Effector memory CD8-positive, alpha-beta T cell (primary cell): ENCODE results near the gene FXYD4.
A peak's percentile ranks its signal among the peaks of the same experiment; 100 is the strongest.
"Not testable (repeated sequence)": the region's sequence is repeated elsewhere in the genome, so short reads cannot be mapped to it uniquely, and the experiment has no call there.

Source experiments
- ATAC-seq: fragments of 150-1000 bp; cut with Tn5 transposase; replicated peaks from 2 replicates; pipeline ENCODE4 v1.10.0; 2021; ENCODE audit warnings: mild to moderate bottlenecking, moderate library complexity
- DNase-seq, 3 experiments: peaks; one replicate each; pipeline ENCODE4 v3.0.0; 2021
- H3K27ac Mint-ChIP-seq, 2 donors: one replicate each; pipeline ENCODE4 v1.8.0; 2022; ENCODE audit warnings: mild to moderate bottlenecking in 2 of 2, mixed read lengths in 2 of 2, moderate library complexity in 2 of 2
- H3K27me3 Mint-ChIP-seq, 2 donors: one replicate each; pipeline ENCODE4 v1.8.0; 2022; ENCODE audit warnings: mixed read lengths in 2 of 2
- H3K36me3 Mint-ChIP-seq: one replicate; pipeline ENCODE4 v1.8.0; 2022; ENCODE audit warnings: mild to moderate bottlenecking, moderate library complexity, mixed read lengths; ENCODE audit not compliant: insufficient read depth
- H3K4me1 Mint-ChIP-seq, 2 donors: one replicate each; pipeline ENCODE4 v1.8.0; 2022; ENCODE audit warnings: low read depth in 2 of 2, mixed read lengths in 2 of 2
- H3K4me3 Mint-ChIP-seq, 2 donors: one replicate each; pipeline ENCODE4 v1.8.0; 2022; ENCODE audit warnings: mild to moderate bottlenecking in 2 of 2, mixed read lengths in 2 of 2, moderate library complexity in 2 of 2
- H3K9me3 Mint-ChIP-seq, 2 donors: one replicate each; pipeline ENCODE4 v1.8.0; 2022; ENCODE audit warnings: mixed read lengths in 2 of 2

The FXYD4 gene

DNA sequence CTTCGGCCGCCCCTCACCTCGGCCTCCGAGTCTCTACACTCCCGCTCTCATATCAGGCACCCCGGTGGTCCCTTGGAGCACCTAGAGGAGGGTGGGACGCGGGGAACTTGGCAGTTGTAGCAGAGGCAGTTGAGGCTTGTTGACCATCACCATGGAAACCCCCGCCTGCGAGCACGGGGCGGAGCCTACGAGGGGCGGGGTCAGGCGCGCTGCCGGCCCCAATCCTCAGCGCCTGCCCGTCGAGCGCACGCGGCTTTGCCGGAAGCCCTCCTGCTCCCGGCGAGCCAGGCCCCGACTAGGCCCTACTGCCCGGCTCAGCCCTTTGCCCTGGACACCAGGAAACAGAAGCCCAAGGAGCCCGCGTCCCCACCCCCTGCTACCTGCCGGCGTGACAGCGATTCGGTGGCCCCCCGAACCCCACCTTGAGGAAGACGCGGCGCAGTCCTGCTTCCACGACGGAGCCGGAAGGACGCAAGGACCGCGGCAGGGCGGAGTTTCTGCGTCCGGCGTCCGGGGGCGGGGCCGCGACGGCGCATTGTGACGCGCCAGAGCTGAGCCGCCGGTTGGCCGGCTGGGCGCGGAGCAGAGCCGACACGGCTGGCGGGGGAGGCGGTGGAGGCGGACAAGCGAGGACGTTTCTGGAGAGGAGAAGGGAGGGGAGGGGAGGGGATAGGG lies 37.4 kb downstream of the FXYD4 start, which contains the start of gene HNRNPF:
Gene HNRNPF (minus strand): TSS at position 477 of the 675 bp plus-strand sequence. CDS start 21,302 bp downstream, outside the sequence.
- H3K36me3 Mint-ChIP-seq = peaks cover 67% of the 10 kb centered on the region
- DNase-seq = peak; percentile 94 to 96 (median 96)
- peak; percentile 72 for ATAC-seq
- H3K27ac Mint-ChIP-seq = peak within 1 kb of the TSS; percentile 99 to 100
- peak within 1 kb of the TSS; percentile 86 to 97 for H3K4me3 Mint-ChIP-seq
- H3K4me1 Mint-ChIP-seq = peaks cover 30 to 34% of the 10 kb centered on the region in 2 donors
- no peaks in the 10 kb centered on the region for H3K9me3 Mint-ChIP-seq
- H3K27me3 Mint-ChIP-seq = no peaks in the 10 kb centered on the region

DNA sequence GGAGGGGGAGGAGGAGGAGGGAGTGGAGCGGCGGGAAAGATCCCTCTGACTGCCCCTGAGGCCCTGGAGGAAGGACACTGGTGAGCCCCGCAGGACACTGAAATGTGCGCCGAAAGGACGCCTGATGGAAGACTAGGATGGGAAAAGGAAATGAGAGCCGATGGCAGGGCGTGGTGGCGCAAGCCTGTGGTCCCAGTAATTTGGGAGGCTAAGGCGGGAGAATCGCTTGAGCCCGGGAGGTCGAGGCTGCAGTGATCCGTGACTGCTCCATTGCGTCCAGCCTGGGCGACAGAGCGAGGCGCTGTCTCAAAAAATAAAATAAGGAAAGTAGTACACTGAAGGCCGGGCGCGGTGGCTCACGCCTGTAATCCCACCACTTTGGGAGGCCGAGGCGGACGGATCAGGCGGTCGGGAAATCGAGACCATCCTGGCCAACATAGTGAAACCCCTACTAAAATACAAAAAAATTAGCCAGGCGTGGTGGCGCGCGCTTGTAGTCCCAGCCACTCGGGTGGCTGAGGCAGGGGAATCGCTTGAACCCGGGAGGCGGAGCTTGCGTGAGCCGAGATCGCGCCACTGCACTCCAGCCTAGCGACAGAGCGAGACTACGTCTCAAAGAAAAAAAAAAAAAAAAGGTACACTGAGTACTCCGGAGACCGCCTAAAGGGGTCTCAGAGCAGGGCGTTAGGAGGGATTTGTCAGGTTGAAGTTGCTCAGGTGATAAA lies 38.1 kb downstream of the FXYD4 start:
- H3K27me3 Mint-ChIP-seq = no peaks in the 10 kb centered on the region
- no peaks in the 10 kb centered on the region for H3K9me3 Mint-ChIP-seq
- H3K4me1 Mint-ChIP-seq = peaks cover 25 to 27% of the 10 kb centered on the region in 2 donors
- H3K36me3 Mint-ChIP-seq = peaks cover 60% of the 10 kb centered on the region
- ATAC-seq (peak; percentile 22), DNase-seq (peak; percentile 68 to 69 (median 69))
- H3K27ac Mint-ChIP-seq = peak overlapping the region; percentile 99 to 100
- peak overlapping the region; percentile 86 to 97 for H3K4me3 Mint-ChIP-seq

DNA sequence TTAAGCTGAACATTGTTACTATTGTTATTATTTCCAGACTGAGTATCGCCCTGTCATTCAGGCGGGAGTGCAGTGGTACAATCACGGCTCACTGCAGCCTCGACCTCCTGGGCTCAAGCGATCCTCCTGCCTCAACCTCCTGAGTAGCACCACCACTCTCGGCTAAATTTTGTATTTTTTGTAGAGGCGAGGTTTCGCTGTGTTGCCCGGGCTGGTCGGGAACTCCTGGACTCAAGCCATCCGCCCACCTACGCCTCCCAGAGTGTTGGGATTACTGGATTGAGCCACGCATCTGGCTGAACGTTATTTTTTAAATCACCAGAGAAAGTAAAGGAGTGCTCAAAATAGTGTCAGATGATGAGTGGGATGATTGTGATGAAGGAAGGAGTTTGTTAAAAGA lies 38.9 kb downstream of the FXYD4 start:
- Mint-ChIP-seq H3K9me3 (no peaks in the 10 kb centered on the region), H3K4me1 (peaks cover 21 to 23% of the 10 kb centered on the region in 2 donors), H3K27me3 (no peaks in the 10 kb centered on the region), H3K4me3 (peak overlapping the region; percentile 86 to 97), H3K36me3 (peaks cover 52% of the 10 kb centered on the region), H3K27ac (peak overlapping the region; percentile 99 to 100)
- ATAC-seq (no peak), DNase-seq (no peak)

DNA sequence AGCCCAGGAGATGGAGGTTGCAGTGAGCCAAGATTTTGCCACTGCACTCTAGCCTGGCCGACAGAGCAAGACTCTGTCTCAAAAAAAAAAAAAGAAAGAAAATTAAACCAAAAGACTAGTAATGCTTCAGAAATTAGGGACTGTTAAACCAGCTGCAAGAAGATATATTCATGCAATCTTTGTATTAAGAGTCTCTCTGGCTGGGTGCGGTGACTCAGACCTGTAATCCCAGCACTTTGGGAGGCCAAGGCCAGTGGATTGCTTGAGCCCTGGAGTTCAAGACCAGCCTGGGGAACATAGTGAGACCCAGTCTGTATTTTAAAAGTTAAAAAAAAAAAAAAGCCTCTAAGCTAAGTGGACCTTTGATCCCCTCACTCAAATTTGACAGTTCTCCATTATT lies 40.1 kb downstream of the FXYD4 start:
- Mint-ChIP-seq H3K36me3 (peaks cover 45% of the 10 kb centered on the region), H3K27ac (no peak overlapping the region)

DNA sequence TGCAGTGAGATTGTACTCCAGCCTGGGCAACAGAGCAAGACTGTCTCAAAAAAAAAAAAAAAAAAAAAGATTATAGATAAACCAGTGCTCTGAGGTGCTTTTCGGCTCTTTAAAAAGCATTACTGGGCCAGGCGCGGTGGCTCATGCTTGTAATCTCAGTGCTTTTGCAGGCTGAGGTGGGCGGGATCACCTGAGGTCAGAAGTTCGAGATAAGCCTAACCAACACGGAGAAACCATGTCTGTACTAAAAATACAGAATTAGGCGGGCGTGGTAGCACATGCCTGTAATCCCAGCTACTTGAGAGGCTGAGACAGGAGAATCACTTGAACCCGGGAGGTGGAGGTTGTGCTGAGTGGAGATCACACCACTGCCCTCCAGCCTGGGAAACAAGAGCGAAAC lies 44.1 kb downstream of the FXYD4 start:
- peaks cover 35% of the 10 kb centered on the region for H3K36me3 Mint-ChIP-seq
- no peaks in the 10 kb centered on the region for H3K9me3 Mint-ChIP-seq
- H3K27me3 Mint-ChIP-seq = no peaks in the 10 kb centered on the region
- no peak overlapping the region for H3K27ac Mint-ChIP-seq
- peaks cover 19 to 31% of the 10 kb centered on the region in 2 donors for H3K4me1 Mint-ChIP-seq
- ATAC-seq = no peak
- DNase-seq = no peak
- no peak overlapping the region for H3K4me3 Mint-ChIP-seq

More for the DNA sequence above, 40.1 kb downstream of the FXYD4 start:
- no peaks in the 10 kb centered on the region for H3K9me3 Mint-ChIP-seq
- ATAC-seq = no peak
- H3K4me3 Mint-ChIP-seq = no peak overlapping the region
- no peak for DNase-seq
- peaks cover 18 to 23% of the 10 kb centered on the region in 2 donors for H3K4me1 Mint-ChIP-seq
- H3K27me3 Mint-ChIP-seq = no peaks in the 10 kb centered on the region

DNA sequence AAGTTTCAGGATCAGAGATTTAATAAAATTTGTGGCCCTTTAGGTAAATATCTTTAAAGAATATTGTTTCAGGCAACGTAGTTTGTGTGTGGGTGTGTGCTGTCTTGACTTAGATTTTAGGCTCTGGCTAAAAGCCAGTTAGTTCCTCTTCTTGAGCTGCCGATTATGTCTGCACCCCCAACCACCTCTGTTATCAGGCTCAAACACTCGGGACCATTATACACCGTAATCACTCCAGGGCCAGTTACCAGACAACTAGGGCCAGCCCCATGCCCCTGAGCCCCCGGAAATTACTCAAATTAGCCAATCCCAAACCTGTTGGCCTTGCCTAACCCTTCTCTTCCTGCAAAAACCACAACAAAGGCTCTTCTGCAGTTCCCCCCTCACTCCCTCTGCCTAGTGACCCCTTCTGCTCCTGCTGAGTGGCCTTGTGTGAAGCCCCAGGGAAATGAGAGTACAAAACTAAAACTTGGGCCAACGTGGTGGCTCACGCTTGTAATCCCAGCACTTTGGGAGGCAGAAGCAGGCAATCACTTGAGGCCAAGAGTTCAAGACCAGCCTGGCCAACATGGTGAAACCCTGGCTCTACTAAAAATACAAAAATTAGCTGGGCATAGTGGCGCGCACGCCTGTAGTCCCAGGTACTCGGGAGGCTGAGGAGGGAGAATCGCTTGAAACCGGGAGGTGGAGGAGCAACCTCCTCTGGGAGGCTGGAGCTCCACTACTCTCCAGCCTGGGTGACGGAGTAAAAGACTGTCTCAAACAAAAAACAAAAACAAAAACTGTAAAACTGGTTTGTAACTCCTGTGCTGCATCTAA lies 46.7 kb downstream of the FXYD4 start:
- H3K36me3 Mint-ChIP-seq = peaks cover 45% of the 10 kb centered on the region
- peaks cover 28 to 39% of the 10 kb centered on the region in 2 donors for H3K4me1 Mint-ChIP-seq
- ATAC-seq = peak; percentile 29
- H3K9me3 Mint-ChIP-seq = no peaks in the 10 kb centered on the region
- H3K4me3 Mint-ChIP-seq = peak overlapping the region; percentile 54 to 62
- peak overlapping the region; percentile 85 to 89 for H3K27ac Mint-ChIP-seq
- DNase-seq = peak; percentile 31 to 41 (median 31)
- no peaks in the 10 kb centered on the region for H3K27me3 Mint-ChIP-seq

DNA sequence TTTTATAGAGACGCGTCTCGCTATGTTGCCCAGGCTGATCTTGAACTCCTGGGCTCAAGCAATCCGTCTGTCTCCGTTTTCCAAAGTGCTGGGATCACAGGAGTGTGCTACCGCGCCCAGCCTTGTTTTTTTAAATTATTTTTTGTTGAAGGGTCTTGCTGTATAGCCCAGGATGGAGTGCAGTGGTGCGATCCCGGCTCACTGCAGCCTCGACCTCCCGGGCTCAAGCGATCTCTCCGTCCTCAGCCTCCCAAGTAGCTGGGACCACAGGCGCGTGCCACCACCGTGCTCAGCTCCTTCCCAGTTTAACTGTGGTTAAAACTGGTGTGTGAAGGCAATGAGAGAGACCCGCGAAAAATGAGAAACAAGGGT lies 48.5 kb downstream of the FXYD4 start:
- H3K4me3 Mint-ChIP-seq = peak overlapping the region; percentile 87 to 98
- peaks cover 45% of the 10 kb centered on the region for H3K36me3 Mint-ChIP-seq
- DNase-seq (no peak), ATAC-seq (no peak)
- no peaks in the 10 kb centered on the region for H3K9me3 Mint-ChIP-seq
- no peaks in the 10 kb centered on the region for H3K27me3 Mint-ChIP-seq
- peaks cover 28 to 39% of the 10 kb centered on the region in 2 donors for H3K4me1 Mint-ChIP-seq
- H3K27ac Mint-ChIP-seq = peak overlapping the region; percentile 98

DNA sequence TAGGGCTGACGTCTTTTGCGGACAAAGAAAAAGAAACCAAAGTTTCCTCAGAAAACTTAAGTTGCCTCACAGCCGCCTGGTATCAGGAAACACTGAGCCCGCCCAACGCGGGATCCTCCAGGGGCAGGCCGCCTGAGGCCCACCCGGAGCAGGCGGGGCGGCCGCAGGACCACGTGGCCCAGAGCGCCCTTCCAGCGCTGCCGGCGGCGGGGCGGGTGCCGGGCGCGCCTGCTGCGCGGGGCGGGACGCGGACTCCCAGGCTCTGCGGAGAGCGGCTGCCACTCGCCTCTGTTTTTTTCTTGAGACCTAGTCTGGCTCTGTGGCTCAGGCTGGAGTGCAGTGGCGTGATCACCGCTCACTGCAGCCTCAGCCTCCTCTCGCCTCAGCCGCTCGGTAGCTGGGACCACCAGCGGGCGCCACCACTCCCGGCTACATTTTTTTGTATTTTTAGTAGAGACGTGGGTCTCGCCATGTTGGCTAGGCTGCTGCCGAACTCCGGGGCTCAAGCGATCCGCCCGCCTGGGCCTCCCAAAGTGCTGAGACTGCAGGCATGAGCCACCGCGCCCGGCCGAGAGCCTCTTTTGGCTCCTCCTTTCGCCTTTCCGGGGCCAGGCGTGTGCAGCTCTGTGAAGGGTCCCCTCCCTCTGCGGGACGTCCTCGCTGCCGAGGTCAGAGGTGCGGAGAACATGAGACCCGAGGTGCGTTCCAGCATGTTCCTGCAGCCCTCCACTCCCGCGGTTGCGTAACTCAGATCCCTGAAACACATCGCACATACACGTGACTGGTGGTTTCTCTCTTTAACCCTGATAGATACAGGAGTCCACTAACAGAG lies 49.1 kb downstream of the FXYD4 start:
- Mint-ChIP-seq H3K27ac (peak overlapping the region; percentile 98), H3K9me3 (no peaks in the 10 kb centered on the region), H3K4me3 (peak overlapping the region; percentile 87 to 98), H3K4me1 (peaks cover 28 to 39% of the 10 kb centered on the region in 2 donors), H3K36me3 (peaks cover 43% of the 10 kb centered on the region), H3K27me3 (no peaks in the 10 kb centered on the region)
- DNase-seq (peak; percentile 77 to 82 (median 79)), ATAC-seq (peak; percentile 85)

DNA sequence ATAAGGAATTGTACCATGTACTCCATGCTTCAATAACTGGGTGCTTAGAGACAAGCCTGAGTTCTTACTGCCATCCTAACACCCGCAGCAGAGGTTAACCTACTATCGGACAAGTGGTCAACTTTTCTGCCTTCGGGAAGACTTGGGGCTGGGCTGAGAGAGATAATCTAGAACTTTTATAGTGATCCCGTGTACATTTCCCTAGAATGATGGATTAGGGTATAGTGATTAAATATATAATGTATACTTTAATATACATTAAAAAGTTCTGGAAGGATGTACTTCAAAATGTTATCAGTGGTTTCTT lies 49.7 kb downstream of the FXYD4 start:
- Mint-ChIP-seq H3K27ac (peak overlapping the region; percentile 98), H3K9me3 (no peaks in the 10 kb centered on the region), H3K4me1 (peaks cover 28 to 39% of the 10 kb centered on the region in 2 donors), H3K27me3 (no peaks in the 10 kb centered on the region), H3K4me3 (peak overlapping the region; percentile 87 to 98), H3K36me3 (peaks cover 40% of the 10 kb centered on the region)
- ATAC-seq (no peak), DNase-seq (no peak)

DNA sequence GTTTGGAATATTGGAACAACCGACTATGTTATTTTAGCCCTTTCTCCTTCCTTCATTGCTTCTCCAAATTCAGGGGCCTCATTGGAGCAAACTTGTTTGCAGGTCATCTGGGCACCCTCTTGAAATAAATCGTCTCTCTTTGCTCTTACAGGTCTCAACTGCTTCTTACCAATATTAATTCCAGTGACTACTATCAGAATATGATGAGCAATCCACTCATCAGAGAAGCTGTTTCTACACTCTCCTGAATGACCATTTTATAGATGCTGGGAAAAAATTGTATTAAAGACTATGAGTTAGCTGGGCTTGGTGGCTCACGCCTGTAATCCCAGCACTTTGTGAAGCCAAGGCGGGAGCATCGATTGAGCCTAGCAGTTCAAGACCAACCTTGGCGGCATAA lies 50.1 kb downstream of the FXYD4 start:
- Mint-ChIP-seq H3K9me3 (no peaks in the 10 kb centered on the region), H3K27me3 (no peaks in the 10 kb centered on the region), H3K36me3 (peaks cover 39% of the 10 kb centered on the region), H3K4me3 (peak overlapping the region; percentile 87 to 98), H3K4me1 (peaks cover 28 to 39% of the 10 kb centered on the region in 2 donors), H3K27ac (peak overlapping the region in 1 of 2 donors; percentile 98)
- DNase-seq (no peak), ATAC-seq (no peak)

DNA sequence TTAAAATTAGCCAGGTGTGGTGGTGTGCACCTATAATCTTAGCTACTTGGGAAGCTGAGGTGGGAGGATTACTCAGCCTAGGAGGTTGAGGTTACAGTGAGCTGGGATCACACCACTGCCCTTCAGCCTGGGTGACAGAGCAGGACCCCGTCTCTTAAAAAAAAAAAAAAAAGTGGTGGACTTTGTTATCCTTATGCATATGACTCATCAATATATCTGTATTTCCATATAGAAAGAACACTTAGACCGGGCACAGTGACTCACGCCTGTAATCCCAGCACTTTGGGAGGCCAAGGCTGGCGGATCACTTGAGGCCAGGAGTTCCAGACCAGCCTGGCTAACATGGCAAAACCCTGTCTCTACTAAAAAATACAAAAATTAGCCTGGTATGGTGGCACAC lies 50.5 kb downstream of the FXYD4 start:
- H3K4me3 Mint-ChIP-seq = peak overlapping the region; percentile 87 to 98
- not testable (repeated sequence) for H3K27me3 Mint-ChIP-seq, ATAC-seq, H3K9me3 Mint-ChIP-seq, DNase-seq
- peak overlapping the region in 1 of 2 donors; percentile 98 for H3K27ac Mint-ChIP-seq
- H3K4me1 Mint-ChIP-seq = peaks cover 28 to 39% of the 10 kb centered on the region in 2 donors
- H3K36me3 Mint-ChIP-seq = peaks cover 35% of the 10 kb centered on the region

DNA sequence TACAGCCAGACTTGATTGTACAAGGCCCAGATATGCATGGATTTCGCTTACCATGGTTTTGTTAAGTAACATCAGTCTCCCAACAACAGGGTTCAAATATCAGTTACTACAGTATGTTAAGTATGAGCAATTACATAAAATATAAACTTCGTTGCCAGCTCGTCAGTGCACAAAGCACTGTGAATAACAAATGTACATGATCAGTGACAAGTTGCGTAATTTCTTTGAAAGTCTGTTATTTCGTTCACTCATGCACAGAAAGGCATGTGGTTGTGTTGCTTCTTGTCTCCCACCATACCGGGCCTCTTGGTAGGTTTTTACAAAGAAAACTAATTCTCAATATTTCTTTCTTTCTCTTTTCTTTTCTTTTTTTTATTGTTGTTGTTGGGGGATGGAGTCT lies 53.0 kb downstream of the FXYD4 start:
- peaks cover 17 to 18% of the 10 kb centered on the region in 2 donors for H3K4me1 Mint-ChIP-seq
- no peak overlapping the region for H3K4me3 Mint-ChIP-seq
- no peaks in the 10 kb centered on the region for H3K9me3 Mint-ChIP-seq
- peaks cover 18% of the 10 kb centered on the region for H3K36me3 Mint-ChIP-seq
- H3K27ac Mint-ChIP-seq = no peak overlapping the region
- ATAC-seq (no peak), DNase-seq (no peak)
- no peaks in the 10 kb centered on the region for H3K27me3 Mint-ChIP-seq
